Measurements from ENCODE around the gene HOXC5.

The HOXC5 gene

DNA sequence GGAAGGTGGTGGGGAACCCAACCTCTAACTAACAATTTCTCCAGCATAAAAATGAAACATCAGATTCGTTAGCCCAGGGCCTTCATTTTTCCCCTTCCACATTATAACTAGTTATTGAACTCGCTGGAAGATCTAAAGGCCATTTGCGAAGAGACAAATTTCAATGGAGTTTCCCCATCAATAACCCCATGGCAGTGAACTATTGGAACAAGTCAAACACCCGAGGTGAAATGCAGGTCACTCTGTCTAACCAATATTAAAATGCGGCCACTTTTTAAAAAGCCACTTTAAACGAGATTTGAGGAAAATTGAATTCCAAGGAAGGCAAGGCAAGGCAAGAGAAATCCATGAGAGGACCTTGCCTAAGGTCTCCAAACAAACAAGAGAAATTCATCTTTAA is 16.3 kb downstream of the HOXC5 start:
- TF ChIP-seq, protein P1, sequence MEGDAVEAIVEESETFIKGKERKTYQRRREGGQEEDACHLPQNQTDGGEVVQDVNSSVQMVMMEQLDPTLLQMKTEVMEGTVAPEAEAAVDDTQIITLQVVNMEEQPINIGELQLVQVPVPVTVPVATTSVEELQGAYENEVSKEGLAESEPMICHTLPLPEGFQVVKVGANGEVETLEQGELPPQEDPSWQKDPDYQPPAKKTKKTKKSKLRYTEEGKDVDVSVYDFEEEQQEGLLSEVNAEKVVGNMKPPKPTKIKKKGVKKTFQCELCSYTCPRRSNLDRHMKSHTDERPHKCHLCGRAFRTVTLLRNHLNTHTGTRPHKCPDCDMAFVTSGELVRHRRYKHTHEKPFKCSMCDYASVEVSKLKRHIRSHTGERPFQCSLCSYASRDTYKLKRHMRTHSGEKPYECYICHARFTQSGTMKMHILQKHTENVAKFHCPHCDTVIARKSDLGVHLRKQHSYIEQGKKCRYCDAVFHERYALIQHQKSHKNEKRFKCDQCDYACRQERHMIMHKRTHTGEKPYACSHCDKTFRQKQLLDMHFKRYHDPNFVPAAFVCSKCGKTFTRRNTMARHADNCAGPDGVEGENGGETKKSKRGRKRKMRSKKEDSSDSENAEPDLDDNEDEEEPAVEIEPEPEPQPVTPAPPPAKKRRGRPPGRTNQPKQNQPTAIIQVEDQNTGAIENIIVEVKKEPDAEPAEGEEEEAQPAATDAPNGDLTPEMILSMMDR (IDR thresholded peaks at IDR 0.05): no peak
- H3K36me3 ChIP-seq: no peaks in the 10 kb centered on the region
- H3K27ac ChIP-seq: no peak overlapping the region
- H3K4me1 ChIP-seq (ENCODE audit: control insufficient read depth in 1 of 2, insufficient read depth in 1 of 2, low read depth in 1 of 2, low read length in 1 of 2): no peaks in the 10 kb centered on the region
- H3K9me3 ChIP-seq: no peaks in the 10 kb centered on the region
- H3K27me3 ChIP-seq: peaks cover 100% of the 10 kb centered on the region
- H3K4me3 ChIP-seq (ENCODE audit: low read depth in 1 of 2, low read length in 1 of 2): no peak overlapping the region

DNA sequence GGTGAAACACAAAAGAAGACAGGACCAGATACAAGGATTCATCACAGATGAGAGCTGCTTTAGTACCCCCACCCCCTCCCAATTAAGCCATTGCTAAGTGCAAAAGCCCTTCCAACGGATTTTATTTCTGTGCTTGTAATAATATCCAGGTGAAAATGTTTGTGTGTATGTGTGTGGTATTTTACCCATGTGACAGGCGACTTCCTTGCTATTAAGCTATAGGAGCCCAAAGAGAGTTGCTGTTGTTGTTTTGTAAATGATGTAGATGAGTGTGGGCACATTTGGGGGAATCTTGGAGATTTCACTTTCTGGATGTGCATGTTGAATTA is 17.6 kb downstream of the HOXC5 start:
- no peak overlapping the region for H3K27ac ChIP-seq
- no peak overlapping the region for H3K4me3 ChIP-seq (ENCODE audit: low read depth in 1 of 2, low read length in 1 of 2)
- H3K9me3 ChIP-seq: no peaks in the 10 kb centered on the region
- no peaks in the 10 kb centered on the region for H3K36me3 ChIP-seq
- no peaks in the 10 kb centered on the region for H3K4me1 ChIP-seq (ENCODE audit: control insufficient read depth in 1 of 2, insufficient read depth in 1 of 2, low read depth in 1 of 2, low read length in 1 of 2)
- TF ChIP-seq, protein P1 (IDR thresholded peaks at IDR 0.05): no peak
- peaks cover 100% of the 10 kb centered on the region for H3K27me3 ChIP-seq

DNA sequence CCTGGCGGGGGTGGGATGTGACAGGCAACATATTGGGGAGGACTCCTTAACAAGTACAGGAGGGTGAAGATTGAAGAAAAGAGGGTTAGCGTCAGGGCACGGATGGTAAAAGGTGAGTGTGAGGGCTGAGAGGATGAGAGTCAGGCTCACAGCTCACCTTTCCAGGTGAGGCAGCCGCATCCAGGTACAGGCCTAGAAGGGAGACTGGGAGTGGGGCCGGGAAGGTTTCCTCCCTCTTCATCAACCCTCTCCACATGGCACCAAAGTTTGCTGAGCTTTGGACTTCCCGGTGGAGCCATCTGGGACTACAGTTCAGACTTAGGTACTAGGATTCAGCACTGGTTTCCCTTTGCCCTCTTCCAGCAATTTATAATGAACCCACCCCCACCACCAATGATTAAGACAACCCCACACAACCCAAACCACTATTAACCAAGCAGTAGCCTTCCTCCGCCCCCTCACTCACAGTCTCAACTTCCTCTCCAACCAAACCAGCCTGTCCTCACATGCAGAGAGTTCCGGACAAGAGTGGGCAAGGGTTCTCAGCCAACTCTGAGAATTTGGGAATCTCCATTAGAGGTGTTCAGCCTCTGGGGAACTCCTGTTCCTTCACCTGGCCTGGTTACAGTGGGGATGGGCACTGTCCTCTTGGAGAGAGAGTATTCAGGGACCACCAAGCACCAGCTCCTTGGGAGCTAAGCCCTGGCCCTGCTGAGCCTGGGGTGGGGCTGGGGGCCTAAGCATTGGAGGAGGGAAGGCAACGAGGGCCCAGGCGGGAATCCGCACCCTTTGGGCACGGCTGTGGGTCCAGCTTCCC is 18.4 kb downstream of the HOXC5 start:
- TF ChIP-seq, protein P1 (IDR thresholded peaks at IDR 0.05): no peak
- no peak overlapping the region for H3K4me3 ChIP-seq (ENCODE audit: low read depth in 1 of 2, low read length in 1 of 2)
- H3K27ac ChIP-seq: no peak overlapping the region
- no peaks in the 10 kb centered on the region for H3K36me3 ChIP-seq
- peaks cover 100% of the 10 kb centered on the region for H3K27me3 ChIP-seq
- no peaks in the 10 kb centered on the region for H3K4me1 ChIP-seq (ENCODE audit: control insufficient read depth in 1 of 2, insufficient read depth in 1 of 2, low read depth in 1 of 2, low read length in 1 of 2)
- H3K9me3 ChIP-seq: no peaks in the 10 kb centered on the region

DNA sequence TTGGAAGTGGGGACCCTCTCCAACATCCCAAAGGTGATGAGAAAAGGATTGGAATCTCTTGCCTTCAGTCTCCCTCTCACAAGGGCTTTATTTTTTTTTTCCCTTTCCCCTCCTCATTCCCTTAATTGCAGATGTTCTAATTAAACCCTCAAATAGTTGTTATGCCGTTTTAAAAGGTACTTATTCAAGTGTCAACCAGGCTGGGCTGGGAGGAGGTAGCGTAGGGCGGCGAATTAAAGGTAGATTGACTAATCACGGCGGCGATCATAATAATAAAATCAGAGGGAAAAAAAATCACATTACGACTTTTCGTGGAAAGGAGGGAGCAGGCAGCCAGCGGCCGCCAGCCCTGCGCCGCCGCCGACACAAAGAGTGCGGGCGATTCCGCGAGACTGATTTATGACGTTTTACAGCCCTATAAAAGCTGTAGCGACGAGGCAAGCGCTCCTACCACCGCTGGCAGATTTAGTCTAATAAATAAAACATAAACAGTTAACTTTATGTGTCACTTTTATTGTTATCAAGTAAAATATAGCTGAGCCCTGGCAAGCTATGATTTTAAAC is 19.1 kb downstream of the HOXC5 start:
- no peaks in the 10 kb centered on the region for H3K4me1 ChIP-seq (ENCODE audit: control insufficient read depth in 1 of 2, insufficient read depth in 1 of 2, low read depth in 1 of 2, low read length in 1 of 2)

DNA sequence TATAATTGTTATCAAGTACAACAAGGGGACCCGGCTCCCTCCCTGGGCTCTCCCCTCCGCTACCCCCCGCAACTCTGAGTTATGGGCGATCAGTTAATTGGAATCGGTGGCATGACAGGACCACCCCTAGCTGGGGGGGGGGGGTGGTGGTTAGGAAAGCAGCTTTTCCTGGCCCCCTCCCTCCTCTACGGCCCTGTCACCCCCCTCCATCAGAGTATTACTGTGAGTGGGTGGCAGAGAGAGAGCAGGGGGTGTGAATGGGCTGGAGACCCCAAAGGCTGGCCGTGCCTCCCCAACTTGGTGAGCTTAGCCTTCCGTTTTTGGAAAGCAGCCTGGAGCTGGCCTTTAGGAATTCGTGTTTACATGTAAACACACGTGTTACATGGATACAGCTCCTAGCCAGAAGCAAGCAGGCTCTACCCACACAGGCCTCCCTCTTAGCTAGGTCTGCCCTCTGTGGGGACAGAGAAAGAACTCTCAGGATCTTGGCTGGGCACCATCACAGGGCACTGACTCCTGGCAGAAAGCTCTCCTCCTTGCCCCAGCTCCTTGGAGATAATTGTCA is 19.7 kb downstream of the HOXC5 start:
- TF ChIP-seq, protein P1 (IDR thresholded peaks at IDR 0.05): no peak
- Histone ChIP-seq H3K4me3 (ENCODE audit: low read depth in 1 of 2, low read length in 1 of 2) (no peak overlapping the region), H3K4me1 (ENCODE audit: control insufficient read depth in 1 of 2, insufficient read depth in 1 of 2, low read depth in 1 of 2, low read length in 1 of 2) (no peaks in the 10 kb centered on the region), H3K9me3 (no peaks in the 10 kb centered on the region), H3K36me3 (no peaks in the 10 kb centered on the region), H3K27me3 (peaks cover 100% of the 10 kb centered on the region), H3K27ac (no peak overlapping the region)

More for the DNA sequence above, 19.1 kb downstream of the HOXC5 start:
- H3K9me3 ChIP-seq: no peaks in the 10 kb centered on the region
- H3K27ac ChIP-seq: no peak overlapping the region
- H3K4me3 ChIP-seq (ENCODE audit: low read depth in 1 of 2, low read length in 1 of 2): no peak overlapping the region
- H3K36me3 ChIP-seq: no peaks in the 10 kb centered on the region
- TF ChIP-seq, protein P1 (IDR thresholded peaks at IDR 0.05): no peak
- peaks cover 100% of the 10 kb centered on the region for H3K27me3 ChIP-seq
